Measurements from ENCODE around the gene CHD5.

CHD5 gene

GRCh38 chr1:6180268-6180706, at the start of gene CHD5:
TSS of gene CHD5 (minus strand) at chr1:6180321. CDS start at chr1:6180023, 298 bp downstream.
- TF ChIP-seq CTCF (IDR thresholded peaks at IDR 0.05; ENCODE audit: insufficient read depth, low read length, poor library complexity, severe bottlenecking), result no peak
- peaks cover 5% of the 10 kb centered on the region for H3K27me3 ChIP-seq (replicated peaks; ENCODE audit: control insufficient read depth, insufficient read depth, low read length)
- no peak for DNase-seq (ENCODE audit: extremely low read depth, insufficient read length)
- H3K36me3 ChIP-seq (ENCODE audit: control insufficient read depth, insufficient read depth, low read length), result peaks cover 1% of the 10 kb centered on the region
- no peak within 1 kb of the TSS for H3K4me3 ChIP-seq (replicated peaks; ENCODE audit: low read depth, low read length)

GRCh38 chr1:6225651-6226050, 45.5 kb upstream of the CHD5 start:
- DNase-seq (ENCODE audit: extremely low read depth, insufficient read length), result no peak
- Histone ChIP-seq H3K4me3 (replicated peaks; ENCODE audit: low read depth, low read length) (no peak overlapping the region), H3K27me3 (replicated peaks; ENCODE audit: control insufficient read depth, insufficient read depth, low read length) (no peaks in the 10 kb centered on the region), H3K36me3 (ENCODE audit: control insufficient read depth, insufficient read depth, low read length) (peaks cover 32% of the 10 kb centered on the region)
- no peak for TF ChIP-seq CTCF (IDR thresholded peaks at IDR 0.05; ENCODE audit: insufficient read depth, low read length, poor library complexity, severe bottlenecking)

DNA sequence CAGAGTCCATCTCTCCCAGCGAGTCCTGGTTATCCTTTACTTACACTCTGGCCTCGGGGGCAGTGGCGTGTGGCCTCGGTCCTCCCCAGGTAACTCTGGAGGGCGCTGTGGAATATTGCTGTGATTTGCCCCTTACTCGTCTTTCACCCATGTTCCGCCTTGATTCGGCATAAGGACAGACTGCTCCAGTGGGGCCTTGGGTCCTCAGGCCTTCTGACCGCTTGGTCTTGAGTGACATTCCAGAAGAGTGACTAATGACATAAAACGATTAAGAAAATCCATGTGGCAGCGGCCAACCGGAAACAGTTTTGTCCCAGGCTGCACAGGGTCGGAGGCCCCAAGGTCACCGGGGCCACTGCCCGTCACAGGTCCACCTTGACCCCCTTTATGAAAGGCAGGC, 44.6 kb upstream of the CHD5 start:
- no peak for DNase-seq (ENCODE audit: extremely low read depth, insufficient read length)
- Histone ChIP-seq H3K36me3 (ENCODE audit: control insufficient read depth, insufficient read depth, low read length) (peaks cover 35% of the 10 kb centered on the region), H3K4me3 (replicated peaks; ENCODE audit: low read depth, low read length) (no peak overlapping the region), H3K27me3 (replicated peaks; ENCODE audit: control insufficient read depth, insufficient read depth, low read length) (no peaks in the 10 kb centered on the region)
- TF ChIP-seq CTCF (IDR thresholded peaks at IDR 0.05; ENCODE audit: insufficient read depth, low read length, poor library complexity, severe bottlenecking), result no peak

DNA sequence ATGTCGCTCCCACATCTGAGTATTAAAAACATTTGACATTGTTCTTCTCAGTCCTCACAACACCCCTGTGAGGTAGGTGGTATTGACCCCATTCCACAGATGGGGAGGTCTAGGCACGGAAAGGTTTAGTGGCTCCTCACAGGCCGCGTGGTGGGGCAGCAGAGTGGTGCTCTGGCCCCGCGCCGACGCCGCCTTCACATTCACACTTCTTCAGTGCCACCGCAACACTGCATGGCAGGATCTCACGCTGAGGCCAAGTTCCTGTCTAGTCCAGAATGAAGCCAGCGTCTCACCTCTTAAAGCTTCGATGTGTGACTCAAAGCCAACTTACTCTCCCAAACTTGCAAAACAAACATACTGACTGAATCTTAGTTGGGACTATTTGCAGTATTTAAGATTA, 43.5 kb upstream of the CHD5 start:
- H3K4me3 ChIP-seq (replicated peaks; ENCODE audit: low read depth, low read length), result no peak overlapping the region
- H3K36me3 ChIP-seq (ENCODE audit: control insufficient read depth, insufficient read depth, low read length), result peaks cover 33% of the 10 kb centered on the region
- no peak for TF ChIP-seq CTCF (IDR thresholded peaks at IDR 0.05; ENCODE audit: insufficient read depth, low read length, poor library complexity, severe bottlenecking)
- no peak for DNase-seq (ENCODE audit: extremely low read depth, insufficient read length)
- no peaks in the 10 kb centered on the region for H3K27me3 ChIP-seq (replicated peaks; ENCODE audit: control insufficient read depth, insufficient read depth, low read length)

GRCh38 chr1:6222636-6223035, 42.5 kb upstream of the CHD5 start:
- DNase-seq (ENCODE audit: extremely low read depth, insufficient read length), result no peak
- no peak overlapping the region for H3K4me3 ChIP-seq (replicated peaks; ENCODE audit: low read depth, low read length)
- H3K36me3 ChIP-seq (ENCODE audit: control insufficient read depth, insufficient read depth, low read length), result peaks cover 31% of the 10 kb centered on the region
- TF ChIP-seq CTCF (IDR thresholded peaks at IDR 0.05; ENCODE audit: insufficient read depth, low read length, poor library complexity, severe bottlenecking), result no peak
- H3K27me3 ChIP-seq (replicated peaks; ENCODE audit: control insufficient read depth, insufficient read depth, low read length), result no peaks in the 10 kb centered on the region

- TF ChIP-seq CTCF (IDR thresholded peaks at IDR 0.05; ENCODE audit: insufficient read depth, low read length, poor library complexity, severe bottlenecking), result no peak
- no peaks in the 10 kb centered on the region for H3K27me3 ChIP-seq (replicated peaks; ENCODE audit: control insufficient read depth, insufficient read depth, low read length)
- no peak for DNase-seq (ENCODE audit: extremely low read depth, insufficient read length)
- H3K4me3 ChIP-seq (replicated peaks; ENCODE audit: low read depth, low read length), result no peak overlapping the region
- peaks cover 27% of the 10 kb centered on the region for H3K36me3 ChIP-seq (ENCODE audit: control insufficient read depth, insufficient read depth, low read length)
These were observed 41.2 kb upstream of the CHD5 start for GRCh38 chr1:6221210-6221784.
